CD4-positive, CD25-positive, alpha-beta regulatory T cell (primary cell): ENCODE measurements around the gene PEG3. TPM values are rescaled to one million over a fixed set of nuclear protein-coding genes. Genes with fewer than 3 reads are reported as not detected.

Source experiments
- ATAC-seq, 2 donors: fragments of 150-1000 bp; cut with Tn5 transposase; one replicate each; pipeline ENCODE4 v1.10.0; 2021; ENCODE audit warnings: low read depth in 2 of 2, moderate number of reproducible peaks in 2 of 2, moderate library complexity in 1 of 2
- DNase-seq, 3 donors: peaks; one replicate each; pipeline versions ENCODE4 v3.0.0 to v3.0.0-alpha.2; 2012 to 2022; ENCODE audit warnings: mixed read lengths in 1 of 3
- H3K27ac ChIP-seq: one replicate; pipeline ENCODE4 v1.7.0; 2013; ENCODE audit warnings: mild to moderate bottlenecking, low read length; ENCODE audit not compliant: insufficient read depth, poor library complexity, severe bottlenecking
- H3K27me3 ChIP-seq: one replicate; pipeline ENCODE4 v1.7.0; 2013; ENCODE audit warnings: low read length; ENCODE audit not compliant: control insufficient read depth, insufficient read depth
- H3K36me3 ChIP-seq: one replicate; pipeline ENCODE4 v1.7.0; 2013; ENCODE audit warnings: mild to moderate bottlenecking, low read length, moderate library complexity; ENCODE audit not compliant: control insufficient read depth, insufficient read depth
- H3K4me1 ChIP-seq: 2 replicates; pipeline ENCODE4 v1.7.0; 2013; ENCODE audit warnings: mild to moderate bottlenecking, low read length; ENCODE audit not compliant: insufficient read depth, control insufficient read depth, poor library complexity, severe bottlenecking
- H3K4me3 ChIP-seq: one replicate; pipeline ENCODE4 v1.7.0; 2013; ENCODE audit warnings: low read depth, mild to moderate bottlenecking, low read length, moderate library complexity
- H3K9me3 ChIP-seq, 2 experiments: 1 replicate in 1 of 2; 2 replicates in 1 of 2; pipeline ENCODE4 v1.7.0; 2013; ENCODE audit warnings: low read length in 2 of 2, mild to moderate bottlenecking in 1 of 2, moderate library complexity in 1 of 2; ENCODE audit not compliant: control insufficient read depth in 2 of 2
- H3K27ac Mint-ChIP-seq, 3 donors: one replicate each; pipeline ENCODE4 v1.8.0; 2020 to 2022; ENCODE audit warnings: mild to moderate bottlenecking in 3 of 3, mixed read lengths in 3 of 3, moderate library complexity in 2 of 3
- H3K27me3 Mint-ChIP-seq: one replicate; pipeline ENCODE4 v1.8.0; 2022; ENCODE audit warnings: mild to moderate bottlenecking, mixed read lengths
- H3K36me3 Mint-ChIP-seq: one replicate; pipeline ENCODE4 v1.8.0; 2020; ENCODE audit warnings: mixed read lengths
- H3K4me1 Mint-ChIP-seq, 4 donors: one replicate each; pipeline ENCODE4 v1.8.0; 2020 to 2022; ENCODE audit warnings: mixed read lengths in 4 of 4, mild to moderate bottlenecking in 1 of 4
- H3K4me3 Mint-ChIP-seq, 4 donors: one replicate each; pipeline ENCODE4 v1.8.0; 2020 to 2022; ENCODE audit warnings: mild to moderate bottlenecking in 4 of 4, mixed read lengths in 4 of 4, moderate library complexity in 3 of 4
- H3K9me3 Mint-ChIP-seq, 7 donors: one replicate each; pipeline ENCODE4 v1.8.0; 2020 to 2022; ENCODE audit warnings: mixed read lengths in 7 of 7, mild to moderate bottlenecking in 3 of 7, moderate library complexity in 2 of 7
- polyA plus RNA-seq, 4 donors: library from polyadenylated mRNA; unstranded; fragments of 300-500 nt; fragmentation: Illumina TruSeq; gene quantifications; one replicate each; pipeline ENCODE4 v1.2.3, GENCODE V29; 2021
- total RNA-seq: library from RNA; stranded (reverse); gene quantifications from one replicate; pipeline ENCODE4 v1.2.3, GENCODE V29; 2022

PEG3 gene
- total and polyA plus RNA-seq, 5 donors from 2014 or later, result 0.17 to 0.34 TPM; not detected in 3

GRCh38 chr19:56831255-56831654, 9.3 kb downstream of the PEG3 start:
- no peak overlapping the region for H3K4me3 Mint-ChIP-seq
- H3K4me3 ChIP-seq, result no peak overlapping the region
- no peaks in the 10 kb centered on the region for H3K27me3 ChIP-seq
- no peaks in the 10 kb centered on the region for H3K36me3 ChIP-seq
- H3K36me3 Mint-ChIP-seq, result peaks cover 4% of the 10 kb centered on the region
- no peak for DNase-seq
- no peak overlapping the region for H3K27ac ChIP-seq
- no peaks in the 10 kb centered on the region for H3K27me3 Mint-ChIP-seq
- ATAC-seq, result no peak
- H3K9me3 Mint-ChIP-seq, result peaks cover 12 to 48% (median 18%) of the 10 kb centered on the region in 7 donors
- no peak overlapping the region for H3K27ac Mint-ChIP-seq
- no peaks in the 10 kb centered on the region for H3K4me1 ChIP-seq
- peaks cover 21 to 39% of the 10 kb centered on the region in 2 experiments for H3K9me3 ChIP-seq
- H3K4me1 Mint-ChIP-seq, result no peaks in the 10 kb centered on the region

DNA sequence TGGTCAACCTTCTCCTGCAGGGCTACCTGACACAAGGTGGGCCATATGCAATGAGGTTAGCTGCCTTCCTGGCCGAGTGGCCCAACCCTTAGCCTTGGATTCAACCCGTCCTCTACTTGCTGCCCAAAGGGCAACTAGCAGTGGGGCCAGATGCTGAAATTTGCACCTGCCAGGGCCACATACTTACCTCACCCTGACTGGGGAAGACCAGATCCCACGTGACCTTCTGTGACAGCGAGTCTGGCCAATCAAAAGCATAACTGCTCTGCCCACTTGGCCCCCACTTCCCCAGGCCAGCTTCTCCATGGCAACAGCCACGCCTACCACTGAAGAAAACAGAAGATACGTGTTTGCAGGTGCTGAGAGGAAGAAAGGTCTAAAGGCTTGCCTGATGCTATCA, 10.9 kb downstream of the PEG3 start:
- no peak for ATAC-seq
- H3K27ac Mint-ChIP-seq, result no peak overlapping the region
- no peaks in the 10 kb centered on the region for H3K27me3 Mint-ChIP-seq
- no peaks in the 10 kb centered on the region for H3K4me1 ChIP-seq
- no peaks in the 10 kb centered on the region for H3K36me3 ChIP-seq
- H3K27ac ChIP-seq, result no peak overlapping the region
- H3K4me3 ChIP-seq, result no peak overlapping the region
- H3K27me3 ChIP-seq, result no peaks in the 10 kb centered on the region
- H3K36me3 Mint-ChIP-seq, result no peaks in the 10 kb centered on the region
- no peak overlapping the region for H3K4me3 Mint-ChIP-seq
- DNase-seq, result no peak
- H3K9me3 Mint-ChIP-seq, result peaks cover 5 to 37% (median 18%) of the 10 kb centered on the region in 7 donors
- no peaks in the 10 kb centered on the region for H3K4me1 Mint-ChIP-seq
- H3K9me3 ChIP-seq, result peaks cover 13 to 29% of the 10 kb centered on the region in 2 experiments

- DNase-seq, result no peak
- H3K27ac ChIP-seq, result no peak overlapping the region
- H3K4me3 ChIP-seq, result no peak overlapping the region
- no peaks in the 10 kb centered on the region for H3K4me1 Mint-ChIP-seq
- H3K36me3 ChIP-seq, result no peaks in the 10 kb centered on the region
- no peak overlapping the region for H3K4me3 Mint-ChIP-seq
- H3K27me3 Mint-ChIP-seq, result no peaks in the 10 kb centered on the region
- ATAC-seq, result no peak
- H3K27ac Mint-ChIP-seq, result no peak overlapping the region
- H3K36me3 Mint-ChIP-seq, result no peaks in the 10 kb centered on the region
- H3K9me3 Mint-ChIP-seq, result peaks cover 5 to 28% (median 18%) of the 10 kb centered on the region in 7 donors
- no peaks in the 10 kb centered on the region for H3K27me3 ChIP-seq
- no peaks in the 10 kb centered on the region for H3K4me1 ChIP-seq
- peaks cover 11 to 32% of the 10 kb centered on the region in 2 experiments for H3K9me3 ChIP-seq
These were observed 12.8 kb downstream of the PEG3 start for GRCh38 chr19:56827708-56828107.

- Histone ChIP-seq H3K9me3 (peaks cover 13 to 53% of the 10 kb centered on the region in 2 experiments), H3K27me3 (no peaks in the 10 kb centered on the region), H3K27ac (no peak overlapping the region), H3K36me3 (no peaks in the 10 kb centered on the region), H3K4me1 (no peaks in the 10 kb centered on the region), H3K4me3 (no peak overlapping the region)
- Mint-ChIP-seq H3K36me3 (no peaks in the 10 kb centered on the region), H3K9me3 (peaks cover 5 to 33% (median 16%) of the 10 kb centered on the region in 7 donors), H3K4me1 (no peaks in the 10 kb centered on the region), H3K27me3 (no peaks in the 10 kb centered on the region), H3K27ac (no peak overlapping the region), H3K4me3 (no peak overlapping the region)
- DNase-seq (no peak), ATAC-seq (no peak)
These were observed 16.6 kb downstream of the PEG3 start for GRCh38 chr19:56823956-56824355.

DNA sequence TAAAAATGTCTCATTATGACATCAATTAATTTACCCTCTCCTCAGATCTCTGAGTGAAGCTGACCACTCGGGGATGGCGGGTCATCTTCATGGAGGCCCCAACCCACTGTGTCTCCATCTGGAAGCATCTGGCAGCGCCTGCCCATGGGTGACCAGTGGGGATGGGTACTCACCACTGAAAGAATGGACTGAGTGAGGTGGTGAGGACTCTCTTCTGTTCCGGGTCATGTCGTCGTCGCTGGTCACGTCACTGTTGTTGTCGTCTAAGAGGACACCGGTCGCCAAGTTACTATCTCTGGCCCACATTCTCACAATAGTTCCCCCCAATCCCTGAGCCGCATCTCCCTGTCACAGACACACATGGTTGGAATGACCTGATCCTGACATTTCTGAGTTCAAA, 17.1 kb downstream of the PEG3 start:
- Histone ChIP-seq H3K9me3 (peaks cover 11 to 52% of the 10 kb centered on the region in 2 experiments), H3K27me3 (no peaks in the 10 kb centered on the region), H3K4me1 (no peaks in the 10 kb centered on the region), H3K4me3 (no peak overlapping the region), H3K36me3 (no peaks in the 10 kb centered on the region), H3K27ac (no peak overlapping the region)
- no peak for DNase-seq
- no peaks in the 10 kb centered on the region for H3K4me1 Mint-ChIP-seq
- H3K27me3 Mint-ChIP-seq, result no peaks in the 10 kb centered on the region
- no peaks in the 10 kb centered on the region for H3K36me3 Mint-ChIP-seq
- H3K9me3 Mint-ChIP-seq, result peaks cover 5 to 38% (median 20%) of the 10 kb centered on the region in 7 donors
- H3K4me3 Mint-ChIP-seq, result no peak overlapping the region
- no peak for ATAC-seq
- H3K27ac Mint-ChIP-seq, result no peak overlapping the region

- ATAC-seq (no peak), DNase-seq (no peak)
- H3K36me3 Mint-ChIP-seq, result no peaks in the 10 kb centered on the region
- peaks cover 7 to 40% (median 20%) of the 10 kb centered on the region in 7 donors for H3K9me3 Mint-ChIP-seq
- Histone ChIP-seq H3K4me3 (no peak overlapping the region), H3K36me3 (no peaks in the 10 kb centered on the region), H3K9me3 (peaks cover 10 to 51% of the 10 kb centered on the region in 2 experiments), H3K4me1 (no peaks in the 10 kb centered on the region), H3K27me3 (no peaks in the 10 kb centered on the region), H3K27ac (no peak overlapping the region)
- no peaks in the 10 kb centered on the region for H3K27me3 Mint-ChIP-seq
- H3K27ac Mint-ChIP-seq, result no peak overlapping the region
- H3K4me3 Mint-ChIP-seq, result no peak overlapping the region
- no peaks in the 10 kb centered on the region for H3K4me1 Mint-ChIP-seq
These were observed 17.8 kb downstream of the PEG3 start for GRCh38 chr19:56822755-56823154.

DNA sequence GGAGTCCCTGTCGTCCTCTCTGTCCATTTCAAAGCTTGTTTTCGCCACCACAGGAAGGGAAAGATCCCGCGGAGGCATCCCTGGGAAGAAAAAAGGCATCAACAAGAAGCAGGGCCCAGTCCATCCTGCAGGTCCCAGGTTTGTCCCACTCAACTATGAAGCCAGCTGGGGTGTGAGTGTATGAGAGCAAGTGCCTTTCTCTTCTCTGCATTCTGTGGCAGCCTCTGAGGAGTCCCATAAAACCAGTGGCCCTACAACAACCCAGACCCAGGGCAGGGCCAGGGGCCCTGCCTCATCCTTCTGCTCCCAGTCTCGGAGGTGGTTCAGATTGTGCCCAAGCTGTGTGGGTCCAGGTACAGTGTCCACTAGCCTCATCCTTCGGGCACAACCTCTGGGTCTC, 18.9 kb downstream of the PEG3 start:
- H3K4me1 Mint-ChIP-seq, result no peaks in the 10 kb centered on the region
- Histone ChIP-seq H3K4me3 (no peak overlapping the region), H3K27ac (no peak overlapping the region), H3K9me3 (peaks cover 8 to 51% of the 10 kb centered on the region in 2 experiments), H3K4me1 (no peaks in the 10 kb centered on the region), H3K27me3 (no peaks in the 10 kb centered on the region), H3K36me3 (no peaks in the 10 kb centered on the region)
- no peaks in the 10 kb centered on the region for H3K27me3 Mint-ChIP-seq
- peaks cover 5 to 37% (median 20%) of the 10 kb centered on the region in 7 donors for H3K9me3 Mint-ChIP-seq
- DNase-seq (no peak), ATAC-seq (no peak)
- no peaks in the 10 kb centered on the region for H3K36me3 Mint-ChIP-seq
- no peak overlapping the region for H3K4me3 Mint-ChIP-seq
- no peak overlapping the region for H3K27ac Mint-ChIP-seq

- Histone ChIP-seq H3K27ac (no peak overlapping the region), H3K4me1 (no peaks in the 10 kb centered on the region), H3K4me3 (no peak overlapping the region), H3K27me3 (no peaks in the 10 kb centered on the region), H3K36me3 (no peaks in the 10 kb centered on the region), H3K9me3 (peaks cover 8 to 52% of the 10 kb centered on the region in 2 experiments)
- no peak overlapping the region for H3K27ac Mint-ChIP-seq
- no peaks in the 10 kb centered on the region for H3K4me1 Mint-ChIP-seq
- no peaks in the 10 kb centered on the region for H3K36me3 Mint-ChIP-seq
- ATAC-seq (no peak), DNase-seq (no peak)
- no peaks in the 10 kb centered on the region for H3K27me3 Mint-ChIP-seq
- H3K9me3 Mint-ChIP-seq, result peaks cover 3 to 42% (median 23%) of the 10 kb centered on the region in 7 donors
- no peak overlapping the region for H3K4me3 Mint-ChIP-seq
These were observed 19.3 kb downstream of the PEG3 start for GRCh38 chr19:56821209-56821608.
